H9 (cell line): ENCODE data around the gene FUT1. TPM values are rescaled to one million over a fixed set of nuclear protein-coding genes. Genes with fewer than 3 reads are reported as not detected.

Experiments
- DNase-seq: peaks from one replicate; pipeline ENCODE4 v3.0.0-alpha.2; 2017
- H2AFZ ChIP-seq: one replicate; pipeline ENCODE4 v1.6.1; 2013; ENCODE audit warnings: mild to moderate bottlenecking, low read length, control low read depth, moderate library complexity
- H2AK5ac ChIP-seq: 2 replicates; pipeline ENCODE4 v1.6.1; 2013; ENCODE audit warnings: low read length, control low read depth, mixed read lengths; ENCODE audit not compliant: insufficient read length
- H2BK120ac ChIP-seq: one replicate; pipeline ENCODE4 v1.6.1; 2013; ENCODE audit warnings: low read depth, mild to moderate bottlenecking, low read length, control low read depth, inconsistent platforms; ENCODE audit not compliant: poor library complexity, severe bottlenecking
- H2BK12ac ChIP-seq: 2 replicates; pipeline ENCODE4 v1.6.1; 2013; ENCODE audit warnings: low read length, control low read depth, mixed read lengths, low read depth; ENCODE audit not compliant: insufficient read length
- H2BK15ac ChIP-seq: 2 replicates; pipeline ENCODE4 v1.6.1; 2013; ENCODE audit warnings: low read depth, low read length, control low read depth
- H2BK20ac ChIP-seq: one replicate; pipeline ENCODE4 v1.6.1; 2013; ENCODE audit warnings: low read depth, mild to moderate bottlenecking, low read length, control low read depth, inconsistent platforms; ENCODE audit not compliant: poor library complexity, severe bottlenecking
- H2BK5ac ChIP-seq: 2 replicates; pipeline ENCODE4 v1.6.1; 2013; ENCODE audit warnings: low read length, control low read depth, mixed read lengths; ENCODE audit not compliant: insufficient read length
- H3K14ac ChIP-seq: 2 replicates; pipeline ENCODE4 v1.6.1; 2013; ENCODE audit warnings: low read length, control low read depth; ENCODE audit not compliant: insufficient read depth
- H3K18ac ChIP-seq: 2 replicates; pipeline ENCODE4 v1.6.1; 2013; ENCODE audit warnings: low read depth, mild to moderate bottlenecking, mixed read lengths, low read length, control low read depth; ENCODE audit not compliant: insufficient read length
- H3K23ac ChIP-seq: 2 replicates; pipeline ENCODE4 v1.6.1; 2013; ENCODE audit warnings: low read length, control low read depth, mixed read lengths, low read depth; ENCODE audit not compliant: insufficient read length
- H3K23me2 ChIP-seq: 2 replicates; pipeline ENCODE4 v1.6.1; 2013; ENCODE audit warnings: low read depth, mild to moderate bottlenecking, mixed read lengths, low read length, control low read depth; ENCODE audit not compliant: insufficient read length, poor library complexity, severe bottlenecking
- H3K27ac ChIP-seq: 2 replicates; pipeline ENCODE4 v1.5.1; 2013; ENCODE audit warnings: low read length, control low read depth, mixed read lengths, low read depth; ENCODE audit not compliant: insufficient read length
- H3K27me3 ChIP-seq: 2 replicates; pipeline ENCODE4 v1.6.1; 2013; ENCODE audit warnings: low read length, control low read depth, inconsistent platforms; ENCODE audit not compliant: insufficient read depth
- H3K4ac ChIP-seq: 2 replicates; pipeline ENCODE4 v1.6.1; 2013; ENCODE audit warnings: low read depth, mild to moderate bottlenecking, control low read depth, inconsistent platforms, low read length, moderate library complexity
- H3K4me1 ChIP-seq: 2 replicates; pipeline ENCODE4 v1.6.1; 2013; ENCODE audit warnings: low read length, control low read depth, inconsistent platforms; ENCODE audit not compliant: insufficient read depth
- H3K4me2 ChIP-seq: 2 replicates; pipeline ENCODE4 v1.6.1; 2013; ENCODE audit warnings: low read length, control low read depth, mixed read lengths; ENCODE audit not compliant: insufficient read length, insufficient read depth
- H3K56ac ChIP-seq: 2 replicates; pipeline ENCODE4 v1.6.1; 2013; ENCODE audit warnings: low read depth, mild to moderate bottlenecking, mixed read lengths, low read length, control low read depth; ENCODE audit not compliant: insufficient read length
- H3K79me1 ChIP-seq: 2 replicates; pipeline ENCODE4 v1.6.1; 2013; ENCODE audit warnings: low read depth, mild to moderate bottlenecking, moderate library complexity, low read length, control low read depth, inconsistent platforms; ENCODE audit not compliant: insufficient read depth, poor library complexity, severe bottlenecking
- H3K79me2 ChIP-seq: 2 replicates; pipeline ENCODE4 v1.6.1; 2013; ENCODE audit warnings: low read length, control low read depth, inconsistent platforms; ENCODE audit not compliant: insufficient read depth
- H3K9ac ChIP-seq: 2 replicates; pipeline ENCODE4 v1.6.1; 2013; ENCODE audit warnings: low read length, control low read depth, mixed read lengths; ENCODE audit not compliant: insufficient read length; ENCODE audit errors: extremely low read depth
- H3K9me3 ChIP-seq: one replicate; pipeline ENCODE4 v1.6.1; 2013; ENCODE audit warnings: low read depth, low read length, inconsistent platforms; ENCODE audit not compliant: control insufficient read depth
- H3T11ph ChIP-seq: one replicate; pipeline ENCODE4 v1.6.1; 2013; ENCODE audit warnings: mild to moderate bottlenecking, low read length, control low read depth, inconsistent platforms
- H4K20me1 ChIP-seq: one replicate; pipeline ENCODE4 v1.6.1; 2013; ENCODE audit not compliant: control insufficient read depth, insufficient read length, insufficient read depth
- H4K5ac ChIP-seq: 2 replicates; pipeline ENCODE4 v1.6.1; 2013; ENCODE audit warnings: low read depth, mild to moderate bottlenecking, mixed read lengths, low read length, control low read depth; ENCODE audit not compliant: insufficient read length
- H4K8ac ChIP-seq: replicated peaks from 2 replicates; pipeline ENCODE4 v1.6.1; 2013; ENCODE audit warnings: low read length, control low read depth, mixed read lengths, low read depth; ENCODE audit not compliant: insufficient read length
- H4K91ac ChIP-seq: 2 replicates; pipeline ENCODE4 v1.6.1; 2013; ENCODE audit warnings: low read depth, mild to moderate bottlenecking, moderate library complexity, mixed read lengths, low read length, control low read depth; ENCODE audit not compliant: insufficient read length
- H3K27ac Mint-ChIP-seq, 3 experiments: 2 replicates in 2 of 3; 3 replicates in 1 of 3; pipeline ENCODE4 v1.8.0; 2020 to 2021; ENCODE audit warnings: mixed read lengths in 3 of 3, mild to moderate bottlenecking in 1 of 3, moderate library complexity in 1 of 3
- H3K27me3 Mint-ChIP-seq: 2 replicates; pipeline ENCODE4 v1.8.0; 2021; ENCODE audit warnings: low read depth, mild to moderate bottlenecking, moderate library complexity, mixed read lengths
- H3K36me3 Mint-ChIP-seq, 3 experiments: 2 replicates in 2 of 3; 3 replicates in 1 of 3; pipeline ENCODE4 v1.8.0; 2020 to 2021; ENCODE audit warnings: low read depth in 3 of 3, mixed read lengths in 3 of 3; ENCODE audit not compliant: insufficient read depth in 1 of 3
- H3K4me1 Mint-ChIP-seq, 2 experiments: 2 replicates each; pipeline ENCODE4 v1.8.0; 2020; ENCODE audit warnings: mixed read lengths in 2 of 2
- H3K4me3 Mint-ChIP-seq, 2 experiments: 2 replicates in 1 of 2; 3 replicates in 1 of 2; pipeline ENCODE4 v1.8.0; 2020 to 2021; ENCODE audit warnings: mild to moderate bottlenecking in 2 of 2, mixed read lengths in 2 of 2, moderate library complexity in 1 of 2
- H3K9me3 Mint-ChIP-seq, 2 experiments: 2 replicates in 1 of 2; 3 replicates in 1 of 2; pipeline ENCODE4 v1.8.0; 2020; ENCODE audit warnings: mild to moderate bottlenecking in 2 of 2, mixed read lengths in 2 of 2, moderate library complexity in 1 of 2
- CTCF ChIP-seq: fragments of 200-600 bp; sonication (generic); conservative IDR thresholded peaks from 3 replicates; pipeline ENCODE4 v1.8.0; 2021; ENCODE audit warnings: antibody characterized with exemption, mild to moderate bottlenecking
- WGBS: extraction: QIAGEN DNeasy Blood & Tissue Kit; methylation state at CpG from one replicate; pipeline ENCODE4 v1.1.7; 2013; ENCODE audit warnings: missing lambda C conversion rate, low lambda C conversion rate, mixed read lengths; ENCODE audit not compliant: insufficient read length; ENCODE audit errors: extremely low coverage; 5-methylcytosine and 5-hydroxymethylcytosine counted together
- total RNA-seq: library from RNA; stranded (reverse); gene quantifications from 2 replicates; pipeline ENCODE4 v1.2.1, GENCODE V29; 2021

The FUT1 gene
- total RNA-seq, 1 experiment from 2014 or later = 16.1 TPM

DNA sequence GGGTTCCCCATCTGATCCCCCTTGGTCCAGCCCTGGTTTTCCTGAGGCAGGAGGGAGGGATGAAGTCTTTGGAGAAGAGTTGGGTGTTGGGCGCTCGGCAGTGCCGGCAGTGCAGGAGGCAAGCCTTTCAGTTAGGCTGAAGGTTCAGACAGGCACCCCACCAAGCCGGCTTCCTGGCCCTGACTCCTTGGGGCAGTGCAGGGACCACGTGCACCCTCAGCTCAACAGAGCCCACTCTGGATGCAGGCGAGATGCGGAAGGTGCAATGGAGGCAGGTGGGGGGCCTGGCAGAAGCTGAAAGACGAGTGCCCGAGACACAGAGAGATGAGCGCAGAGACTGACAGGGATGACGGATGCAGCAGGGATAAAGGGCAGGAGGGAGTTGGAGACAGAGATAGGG, 44.0 kb downstream of the FUT1 start:
- no peak overlapping the region for H3K27ac ChIP-seq
- no peak overlapping the region for H2BK20ac ChIP-seq
- Mint-ChIP-seq H3K4me1 (peaks cover 12 to 18% of the 10 kb centered on the region in 2 experiments), H3K27ac (peak overlapping the region in 2 of 3 experiments; percentile 40 to 79; a peak in 4 of 7 replicates), H3K9me3 (peaks cover 8 to 9% of the 10 kb centered on the region in 2 experiments), H3K27me3 (peaks cover 4% of the 10 kb centered on the region), H3K36me3 (peaks cover 20 to 26% (median 25%) of the 10 kb centered on the region in 3 experiments), H3K4me3 (peak overlapping the region in 1 of 2 experiments; percentile 19; a peak in 2 of 5 replicates)
- no peaks in the 10 kb centered on the region for H3K23me2 ChIP-seq
- no peaks in the 10 kb centered on the region for H3K79me2 ChIP-seq
- H3T11ph ChIP-seq = no peak overlapping the region
- H2BK5ac ChIP-seq = no peak overlapping the region
- no peak overlapping the region for H3K4ac ChIP-seq
- no peaks in the 10 kb centered on the region for H4K20me1 ChIP-seq
- no peaks in the 10 kb centered on the region for H3K9me3 ChIP-seq
- no peak overlapping the region; the same call in 1 of the 2 replicates for H3K14ac ChIP-seq
- no peaks in the 10 kb centered on the region for H3K79me1 ChIP-seq
- no peak overlapping the region for H2AFZ ChIP-seq
- H3K23ac ChIP-seq = no peak overlapping the region
- no peak overlapping the region for H2BK12ac ChIP-seq
- no CpG with 5 or more reads among the region's 11 CpGs for WGBS
- peak; percentile 48 for DNase-seq
- no peaks in the 10 kb centered on the region; the same call in 1 of the 2 replicates for H3K4me1 ChIP-seq
- H3K4me2 ChIP-seq = no peak overlapping the region
- H2AK5ac ChIP-seq = no peak overlapping the region
- no peak for TF ChIP-seq CTCF
- H4K8ac ChIP-seq = no peak overlapping the region
- H2BK120ac ChIP-seq = no peak overlapping the region
- H4K5ac ChIP-seq = no peak overlapping the region
- no peak overlapping the region for H3K56ac ChIP-seq
- H3K18ac ChIP-seq = no peak overlapping the region
- no peak overlapping the region for H3K9ac ChIP-seq
- H2BK15ac ChIP-seq = no peak overlapping the region
- no peaks in the 10 kb centered on the region for H3K27me3 ChIP-seq
- no peak overlapping the region for H4K91ac ChIP-seq
